ENCODE data around the gene OR10K1.

DNA sequence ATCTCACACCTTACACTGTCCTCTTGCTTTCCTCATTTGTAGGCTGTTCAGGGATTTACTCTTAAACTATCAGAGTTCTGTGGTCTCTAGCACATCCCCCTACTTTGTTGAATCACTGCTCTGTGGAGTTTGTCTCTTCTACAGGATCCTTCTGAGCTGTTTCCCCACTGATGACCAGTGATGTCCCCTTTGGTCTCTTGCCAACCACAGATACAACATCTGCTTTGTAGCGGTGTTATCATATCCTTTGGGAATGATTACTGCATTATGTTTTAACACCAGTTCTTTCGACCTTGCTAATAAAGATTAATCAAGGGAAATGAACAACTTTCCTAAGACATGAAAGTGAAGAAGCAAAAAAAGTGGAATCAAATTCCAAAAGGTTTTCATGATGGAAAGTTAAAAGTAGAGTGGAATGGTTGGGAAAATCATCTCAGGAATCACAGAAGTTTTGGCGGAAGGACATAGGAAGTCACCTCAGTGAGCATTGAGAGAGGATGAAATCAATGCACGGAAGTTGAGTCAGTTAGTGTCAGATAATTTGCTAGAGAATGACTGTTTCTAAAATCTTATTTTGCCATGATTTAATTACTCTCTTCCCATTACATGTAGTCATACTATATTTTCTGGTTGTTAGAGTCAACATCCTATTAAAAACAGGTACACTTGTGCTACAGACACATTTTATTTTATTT lies 46.8 kb upstream of the OR10K1 start:
- TF ChIP-seq, protein P1, sequence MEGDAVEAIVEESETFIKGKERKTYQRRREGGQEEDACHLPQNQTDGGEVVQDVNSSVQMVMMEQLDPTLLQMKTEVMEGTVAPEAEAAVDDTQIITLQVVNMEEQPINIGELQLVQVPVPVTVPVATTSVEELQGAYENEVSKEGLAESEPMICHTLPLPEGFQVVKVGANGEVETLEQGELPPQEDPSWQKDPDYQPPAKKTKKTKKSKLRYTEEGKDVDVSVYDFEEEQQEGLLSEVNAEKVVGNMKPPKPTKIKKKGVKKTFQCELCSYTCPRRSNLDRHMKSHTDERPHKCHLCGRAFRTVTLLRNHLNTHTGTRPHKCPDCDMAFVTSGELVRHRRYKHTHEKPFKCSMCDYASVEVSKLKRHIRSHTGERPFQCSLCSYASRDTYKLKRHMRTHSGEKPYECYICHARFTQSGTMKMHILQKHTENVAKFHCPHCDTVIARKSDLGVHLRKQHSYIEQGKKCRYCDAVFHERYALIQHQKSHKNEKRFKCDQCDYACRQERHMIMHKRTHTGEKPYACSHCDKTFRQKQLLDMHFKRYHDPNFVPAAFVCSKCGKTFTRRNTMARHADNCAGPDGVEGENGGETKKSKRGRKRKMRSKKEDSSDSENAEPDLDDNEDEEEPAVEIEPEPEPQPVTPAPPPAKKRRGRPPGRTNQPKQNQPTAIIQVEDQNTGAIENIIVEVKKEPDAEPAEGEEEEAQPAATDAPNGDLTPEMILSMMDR (IDR thresholded peaks at IDR 0.05; ENCODE audit: insufficient read depth, low read depth, low read length), result no peak
- TF ChIP-seq EZH2 (IDR thresholded peaks at IDR 0.05; ENCODE audit: insufficient read depth, low read length), result no peak

Measured in astrocyte (in vitro differentiated cells and primary cell).